ENCODE measurements around the gene DNHD1.
A peak's percentile ranks its signal among the peaks of the same experiment; 100 is the strongest.

Gene DNHD1

DNA sequence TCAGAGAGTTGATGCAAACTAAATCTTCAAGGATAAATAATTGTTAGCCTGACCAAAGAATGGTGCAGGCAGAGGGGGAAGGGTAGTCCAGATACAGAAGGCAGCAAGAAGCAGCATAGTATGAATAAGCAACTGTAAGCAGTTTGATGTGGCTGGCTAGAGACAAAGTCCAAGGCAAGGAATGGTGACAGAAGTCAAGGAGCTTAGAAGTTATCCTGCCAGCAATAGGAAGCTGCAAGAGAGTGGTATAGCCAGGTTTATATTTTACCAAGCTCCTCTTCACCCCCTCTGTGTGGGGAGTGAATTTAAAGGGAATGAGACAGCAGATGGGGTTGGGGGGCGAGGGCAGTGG is 38.0 kb upstream of the DNHD1 start:
- H3K9ac ChIP-seq (ENCODE audit: low read length): no peak overlapping the region
- H3K4me2 ChIP-seq (ENCODE audit: low read length): no peak overlapping the region
- peaks cover 27 to 35% of the 10 kb centered on the region in 2 experiments for H3K36me3 ChIP-seq (ENCODE audit: control insufficient read depth in 1 of 2, insufficient read depth in 2 of 2, low read length in 2 of 2)
- H2AK5ac ChIP-seq (ENCODE audit: low read length): no peak overlapping the region
- no peaks in the 10 kb centered on the region for H3K27me3 ChIP-seq (ENCODE audit: insufficient read depth, low read length)
- no peak overlapping the region for H4K91ac ChIP-seq (ENCODE audit: low read depth, low read length)
- H3K9me3 ChIP-seq (ENCODE audit: insufficient read depth, low read depth, low read length): peaks cover 3% of the 10 kb centered on the region
- no peak for DNase-seq
- H3K18ac ChIP-seq (ENCODE audit: low read length): no peak overlapping the region
- H3K14ac ChIP-seq (ENCODE audit: low read length): no peak overlapping the region
- H3K79me1 ChIP-seq (ENCODE audit: low read length): no peaks in the 10 kb centered on the region
- no CpG with 5 or more reads among the region's 1 CpG for WGBS (ENCODE audit: extremely low coverage, insufficient coverage, insufficient read length)
- no peak overlapping the region for H3K4me3 ChIP-seq (ENCODE audit: low read depth, low read length)
- H2BK120ac ChIP-seq (ENCODE audit: insufficient read depth, low read length, poor library complexity): no peak overlapping the region
- peaks cover 0 to 3% of the 10 kb centered on the region in 2 experiments for H3K4me1 ChIP-seq (ENCODE audit: control insufficient read depth in 1 of 2, insufficient read depth in 2 of 2, low read length in 2 of 2)
- H3K79me2 ChIP-seq (ENCODE audit: control insufficient read depth, insufficient read depth, low read length, poor library complexity): no peaks in the 10 kb centered on the region
- H4K12ac ChIP-seq (ENCODE audit: low read depth, low read length): no peak overlapping the region
- no peak overlapping the region for H3K4ac ChIP-seq (ENCODE audit: low read depth, low read length)
- no peak overlapping the region for H3K23ac ChIP-seq (ENCODE audit: low read length)
- no peak overlapping the region for H2BK12ac ChIP-seq (ENCODE audit: low read length)
- H2AFZ ChIP-seq (ENCODE audit: insufficient read depth, low read length, poor library complexity): no peak overlapping the region
- no peak overlapping the region for H4K8ac ChIP-seq (ENCODE audit: low read depth, low read length)
- no peak overlapping the region for H2BK5ac ChIP-seq (ENCODE audit: low read depth, low read length, poor library complexity)
- H3K27ac ChIP-seq (ENCODE audit: low read depth, low read length): no peak overlapping the region

DNA sequence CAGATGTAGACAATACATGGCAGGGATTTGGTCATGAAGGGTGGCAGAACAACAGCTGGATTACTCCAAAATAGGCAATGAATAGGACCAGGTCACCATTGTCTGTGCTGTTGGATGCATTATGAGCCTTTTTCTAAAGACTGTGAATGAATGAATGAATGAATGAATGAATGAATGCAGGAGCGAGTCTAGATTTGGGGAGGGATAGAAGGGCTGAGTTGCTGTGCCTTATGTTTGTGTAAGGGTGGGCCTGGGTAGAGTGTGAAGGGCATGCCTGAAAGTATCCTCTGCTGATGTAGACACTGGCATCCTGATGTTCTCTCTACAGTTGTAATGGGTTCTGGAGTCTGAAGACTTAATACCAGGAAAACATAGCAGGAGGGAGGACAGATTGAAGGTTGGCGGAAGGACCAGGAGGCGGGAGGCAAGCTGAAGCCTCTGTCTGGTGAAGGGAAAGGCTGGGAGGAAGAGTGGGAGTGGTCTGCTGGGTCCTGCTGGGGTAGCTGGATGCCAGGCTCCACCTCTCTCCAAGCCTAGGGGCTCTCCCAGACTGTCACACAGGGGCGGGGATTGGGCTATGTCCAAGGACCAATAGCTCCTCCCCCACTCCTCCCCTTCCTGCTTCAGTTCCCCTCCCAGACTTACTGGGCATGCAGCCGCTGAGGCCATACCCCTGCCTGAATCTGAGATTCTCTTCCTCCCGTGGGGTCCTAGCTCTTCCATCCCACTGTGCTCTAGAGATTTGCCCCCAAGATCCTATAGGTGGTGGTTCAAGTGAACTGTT is 28.2 kb upstream of the DNHD1 start:
- no peak overlapping the region for H2BK5ac ChIP-seq (ENCODE audit: low read depth, low read length, poor library complexity)
- H3K9ac ChIP-seq (ENCODE audit: low read length): no peak overlapping the region
- H2BK12ac ChIP-seq (ENCODE audit: low read length): no peak overlapping the region
- H3K14ac ChIP-seq (ENCODE audit: low read length): no peak overlapping the region
- H4K12ac ChIP-seq (ENCODE audit: low read depth, low read length): no peak overlapping the region
- no peak overlapping the region for H3K23ac ChIP-seq (ENCODE audit: low read length)
- H3K4me3 ChIP-seq (ENCODE audit: low read depth, low read length): no peak overlapping the region
- no peak overlapping the region for H4K91ac ChIP-seq (ENCODE audit: low read depth, low read length)
- peaks cover 0 to 6% of the 10 kb centered on the region in 2 experiments for H3K36me3 ChIP-seq (ENCODE audit: control insufficient read depth in 1 of 2, insufficient read depth in 2 of 2, low read length in 2 of 2)
- H3K79me2 ChIP-seq (ENCODE audit: control insufficient read depth, insufficient read depth, low read length, poor library complexity): peaks cover 4% of the 10 kb centered on the region
- WGBS (ENCODE audit: extremely low coverage, insufficient coverage, insufficient read length): no CpG with 5 or more reads among the region's 6 CpGs
- DNase-seq: peak; percentile 56 to 67
- no peak overlapping the region for H3K4ac ChIP-seq (ENCODE audit: low read depth, low read length)
- no peak overlapping the region for H3K18ac ChIP-seq (ENCODE audit: low read length)
- peaks cover 5 to 13% of the 10 kb centered on the region in 2 experiments for H3K4me1 ChIP-seq (ENCODE audit: control insufficient read depth in 1 of 2, insufficient read depth in 2 of 2, low read length in 2 of 2)
- H3K79me1 ChIP-seq (ENCODE audit: low read length): peaks cover 6% of the 10 kb centered on the region
- H4K8ac ChIP-seq (ENCODE audit: low read depth, low read length): peak overlapping the region; percentile 13
- no peak overlapping the region for H2AK5ac ChIP-seq (ENCODE audit: low read length)
- no peak overlapping the region for H2AFZ ChIP-seq (ENCODE audit: insufficient read depth, low read length, poor library complexity)
- H3K27me3 ChIP-seq (ENCODE audit: insufficient read depth, low read length): no peaks in the 10 kb centered on the region
- no peak overlapping the region for H3K27ac ChIP-seq (ENCODE audit: low read depth, low read length)
- H3K9me3 ChIP-seq (ENCODE audit: insufficient read depth, low read depth, low read length): no peaks in the 10 kb centered on the region
- no peak overlapping the region for H3K4me2 ChIP-seq (ENCODE audit: low read length)
- H2BK120ac ChIP-seq (ENCODE audit: insufficient read depth, low read length, poor library complexity): no peak overlapping the region

GRCh38 chr11:6469599-6469998 is 27.5 kb upstream of the DNHD1 start:
- Histone ChIP-seq H2BK12ac (ENCODE audit: low read length) (no peak overlapping the region), H3K4ac (ENCODE audit: low read depth, low read length) (no peak overlapping the region), H3K79me1 (ENCODE audit: low read length) (peaks cover 11% of the 10 kb centered on the region), H4K8ac (ENCODE audit: low read depth, low read length) (peak overlapping the region; percentile 13), H3K9ac (ENCODE audit: low read length) (no peak overlapping the region), H3K14ac (ENCODE audit: low read length) (no peak overlapping the region), H3K18ac (ENCODE audit: low read length) (no peak overlapping the region), H2BK5ac (ENCODE audit: low read depth, low read length, poor library complexity) (no peak overlapping the region), H2AFZ (ENCODE audit: insufficient read depth, low read length, poor library complexity) (no peak overlapping the region), H3K36me3 (ENCODE audit: control insufficient read depth in 1 of 2, insufficient read depth in 2 of 2, low read length in 2 of 2) (peaks cover 0 to 5% of the 10 kb centered on the region in 2 experiments), H3K4me1 (ENCODE audit: control insufficient read depth in 1 of 2, insufficient read depth in 2 of 2, low read length in 2 of 2) (peaks cover 5 to 14% of the 10 kb centered on the region in 2 experiments), H3K27ac (ENCODE audit: low read depth, low read length) (no peak overlapping the region), H3K27me3 (ENCODE audit: insufficient read depth, low read length) (no peaks in the 10 kb centered on the region), H3K23ac (ENCODE audit: low read length) (no peak overlapping the region), H3K9me3 (ENCODE audit: insufficient read depth, low read depth, low read length) (no peaks in the 10 kb centered on the region), H4K91ac (ENCODE audit: low read depth, low read length) (no peak overlapping the region), H2AK5ac (ENCODE audit: low read length) (no peak overlapping the region), H4K12ac (ENCODE audit: low read depth, low read length) (no peak overlapping the region), H2BK120ac (ENCODE audit: insufficient read depth, low read length, poor library complexity) (no peak overlapping the region), H3K4me2 (ENCODE audit: low read length) (no peak overlapping the region), H3K79me2 (ENCODE audit: control insufficient read depth, insufficient read depth, low read length, poor library complexity) (peaks cover 7% of the 10 kb centered on the region), H3K4me3 (ENCODE audit: low read depth, low read length) (no peak overlapping the region)
- WGBS (ENCODE audit: extremely low coverage, insufficient coverage, insufficient read length): no CpG with 5 or more reads among the region's 1 CpG
- no peak for DNase-seq

DNA sequence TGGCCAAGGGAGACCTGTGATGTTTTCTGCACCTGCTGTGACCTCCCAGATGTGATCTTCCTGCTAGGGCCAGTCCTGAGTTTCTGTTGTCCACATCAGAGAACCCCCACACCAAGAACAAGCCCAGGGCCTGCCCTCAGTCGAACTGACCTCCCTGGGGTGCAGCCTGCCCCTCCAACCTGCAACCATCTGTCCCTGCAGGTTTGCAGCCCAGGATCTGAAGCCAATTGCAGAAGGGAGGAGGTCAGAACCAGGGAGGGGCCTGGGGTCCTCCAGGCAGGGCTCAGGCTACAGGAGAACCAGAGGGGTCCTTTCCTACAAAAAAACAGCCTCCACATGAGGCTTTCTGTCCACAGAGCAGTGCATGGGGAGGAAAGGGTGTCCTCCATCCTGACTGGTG is 24.1 kb upstream of the DNHD1 start:
- H2AK5ac ChIP-seq (ENCODE audit: low read length): peak overlapping the region; percentile 18

More for the DNA sequence above, 24.1 kb upstream of the DNHD1 start:
- Histone ChIP-seq H3K9me3 (ENCODE audit: insufficient read depth, low read depth, low read length) (no peaks in the 10 kb centered on the region), H4K91ac (ENCODE audit: low read depth, low read length) (no peak overlapping the region), H3K79me2 (ENCODE audit: control insufficient read depth, insufficient read depth, low read length, poor library complexity) (peaks cover 7% of the 10 kb centered on the region), H4K8ac (ENCODE audit: low read depth, low read length) (no peak overlapping the region), H2BK5ac (ENCODE audit: low read depth, low read length, poor library complexity) (no peak overlapping the region), H3K27ac (ENCODE audit: low read depth, low read length) (no peak overlapping the region), H4K12ac (ENCODE audit: low read depth, low read length) (no peak overlapping the region), H3K36me3 (ENCODE audit: control insufficient read depth in 1 of 2, insufficient read depth in 2 of 2, low read length in 2 of 2) (peaks cover 15 to 17% of the 10 kb centered on the region in 2 experiments), H2BK12ac (ENCODE audit: low read length) (no peak overlapping the region), H3K9ac (ENCODE audit: low read length) (peak overlapping the region; percentile 46), H3K4ac (ENCODE audit: low read depth, low read length) (no peak overlapping the region), H3K23ac (ENCODE audit: low read length) (no peak overlapping the region), H3K79me1 (ENCODE audit: low read length) (peaks cover 11% of the 10 kb centered on the region), H3K27me3 (ENCODE audit: insufficient read depth, low read length) (no peaks in the 10 kb centered on the region), H3K4me3 (ENCODE audit: low read depth, low read length) (no peak overlapping the region), H2BK120ac (ENCODE audit: insufficient read depth, low read length, poor library complexity) (no peak overlapping the region), H3K4me1 (ENCODE audit: control insufficient read depth in 1 of 2, insufficient read depth in 2 of 2, low read length in 2 of 2) (peaks cover 11 to 21% of the 10 kb centered on the region in 2 experiments), H2AFZ (ENCODE audit: insufficient read depth, low read length, poor library complexity) (no peak overlapping the region), H3K4me2 (ENCODE audit: low read length) (peak overlapping the region; percentile 34), H3K18ac (ENCODE audit: low read length) (no peak overlapping the region), H3K14ac (ENCODE audit: low read length) (no peak overlapping the region)
- no peak for DNase-seq
- no CpG with 5 or more reads among the region's 1 CpG for WGBS (ENCODE audit: extremely low coverage, insufficient coverage, insufficient read length)

All from trophoblast cell (in vitro differentiated cells and primary cell).